ENCODE data around the gene ACER2. TPM values are rescaled to one million over a fixed set of nuclear protein-coding genes. Genes with fewer than 3 reads are reported as not detected.

Gene ACER2
- total and polyA plus RNA-seq, 2 of the 4 experiments (the other 2 are of a cell fraction): 0.84 to 1.6 TPM

GRCh38 chr9:19493174-19493811 is 84.5 kb downstream of the ACER2 start:
- Histone ChIP-seq H3K27me3 (ENCODE audit: control insufficient read depth, insufficient read depth, low read length) (peaks cover 21% of the 10 kb centered on the region), H2BK5ac (ENCODE audit: low read depth, low read length, poor library complexity, severe bottlenecking) (no peak overlapping the region), H3K9me3 (ENCODE audit: control insufficient read depth, insufficient read depth, low read length) (no peaks in the 10 kb centered on the region), H4K20me1 (ENCODE audit: insufficient read depth, low read length) (no peaks in the 10 kb centered on the region), H3K4me2 (ENCODE audit: low read depth, low read length) (peak overlapping the region; percentile 85), H3K56ac (ENCODE audit: extremely low read depth, insufficient read depth, low read length) (no peak overlapping the region), H3K23ac (ENCODE audit: low read depth, low read length) (no peak overlapping the region), H2AK5ac (ENCODE audit: low read depth, low read length) (no peak overlapping the region), H3K4ac (ENCODE audit: low read depth, low read length) (no peak overlapping the region), H4K91ac (ENCODE audit: insufficient read depth, low read depth, low read length) (no peak overlapping the region), H2BK15ac (ENCODE audit: low read depth, low read length) (no peak overlapping the region), H2AFZ (replicated peaks; ENCODE audit: low read length, poor library complexity) (peak overlapping the region; percentile 88), H3K9ac (ENCODE audit: low read depth, low read length) (no peak overlapping the region), H4K5ac (ENCODE audit: low read depth, low read length) (no peak overlapping the region), H3K14ac (replicated peaks; ENCODE audit: low read depth, low read length) (no peak overlapping the region), H3K9me1 (ENCODE audit: insufficient read depth, low read length) (no peaks in the 10 kb centered on the region), H2AK9ac (replicated peaks; ENCODE audit: low read depth, low read length, poor library complexity) (peak overlapping the region; percentile 80), H2BK20ac (ENCODE audit: low read depth, low read length) (no peak overlapping the region), H3K18ac (ENCODE audit: low read depth, low read length) (no peak overlapping the region), H3K4me1 (ENCODE audit: control insufficient read depth, insufficient read depth, low read length) (no peaks in the 10 kb centered on the region), H3K79me1 (ENCODE audit: low read depth in 1 of 2, low read length in 2 of 2) (no peaks in the 10 kb centered on the region), H2BK120ac (ENCODE audit: low read depth, low read length) (no peak overlapping the region), H3K4me3 (ENCODE audit: insufficient read depth, low read depth, low read length) (peak overlapping the region; percentile 31), H3K36me3 (ENCODE audit: control insufficient read depth, insufficient read depth, low read length) (no peaks in the 10 kb centered on the region), H3K27ac (ENCODE audit: insufficient read depth, low read length) (no peak overlapping the region), H4K8ac (ENCODE audit: low read depth in 2 of 2, low read length in 2 of 2) (no peak overlapping the region)
- ATAC-seq (ENCODE audit: low read depth) (peak; percentile 94), DNase-seq (peak; percentile 78)
- in situ Hi-C loops (cut with MboI; ENCODE audit: low sequenced_read_pairs) (loop anchor here (25.0 kb wide), 1 partner anchor 419 kb away; no protein-coding TSS in a partner anchor), dilution Hi-C loops (cut with HindIII; ENCODE audit: low sequenced_read_pairs, unreplicated experiment) (no loop called here), intact Hi-C loops (cut with micrococcal nuclease) (loop anchor here (1.0 to 5.0 kb wide), 2 partner anchors 149 to 429 kb away; no protein-coding TSS in a partner anchor)
- TF ChIP-seq CTCF (conservative IDR thresholded peaks at IDR 0.05; ENCODE audit: low read depth, low read length): peak; percentile 80
- peak; percentile 85 for TF ChIP-seq CEBPB (IDR thresholded peaks at IDR 0.05; ENCODE audit: low read depth, low read length)
- TF ChIP-seq SMC3 (IDR thresholded peaks at IDR 0.05; ENCODE audit: low read depth, low read length): peak; percentile 53
- peak; percentile 63 for TF ChIP-seq RAD21 (IDR thresholded peaks at IDR 0.05; ENCODE audit: low read length)
- no peak for TF ChIP-seq NFE2L2 (IDR thresholded peaks at IDR 0.05; ENCODE audit: low read depth, low read length)
- TF ChIP-seq USF2 (IDR thresholded peaks at IDR 0.05; ENCODE audit: low read depth, low read length): no peak
- BruUV-seq (replicated peaks): no TSS peak
- ChIA-PET POLR2A (ENCODE audit: unreplicated experiment) (no interaction called here), CTCF (no interaction called here)
- no CpG with 5 or more reads among the region's 19 CpGs for WGBS, 2 experiments (ENCODE audit: extremely low coverage in 2 of 2, insufficient read length in 1 of 2)
